Measurements from ENCODE around the gene SLC33A1. TPM values are rescaled to one million over a fixed set of nuclear protein-coding genes. Genes with fewer than 3 reads are reported as not detected.
A peak's percentile ranks its signal among the peaks of the same experiment; 100 is the strongest.

Gene SLC33A1
- total and polyA plus RNA-seq, 10 of the 15 experiments (the other 5 are each of a cell fraction or from before 2014, with no cell fraction given): 6.4 to 25.2 (median 19.8) TPM

DNA sequence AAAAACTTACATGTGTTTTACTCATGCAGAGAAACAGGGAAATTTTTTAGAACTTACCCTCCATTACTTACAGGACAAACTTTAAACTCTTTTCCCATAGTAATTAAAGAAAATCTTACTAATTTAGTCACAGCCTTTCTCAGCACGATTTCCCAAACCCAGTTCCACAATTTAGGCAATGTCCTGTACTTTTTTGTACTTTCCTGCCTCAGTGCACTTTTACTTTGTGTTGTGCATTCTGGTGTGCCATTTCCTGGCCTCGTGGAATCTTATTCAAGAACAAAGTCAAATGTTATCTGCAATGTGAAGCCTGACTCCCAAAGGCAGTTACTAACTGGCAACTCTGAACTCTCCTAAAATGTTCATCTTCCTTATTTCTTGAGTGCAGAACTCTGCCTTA is 1.9 kb downstream of the SLC33A1 start:
- in situ Hi-C loops (cut with MboI): no loop called here
- ChIA-PET POLR2A (interaction anchor here (0.5 to 2.6 kb wide), 3 partner anchors 9 to 27 kb away, joined by 3 to 22 read pairs (median 20); partner anchors contain the start of gene GMPS), CTCF (interaction anchor here (0.7 to 5.7 kb wide), 4 partner anchors 9 to 46 kb away, joined by 3 to 52 read pairs (median 6); partner anchors contain the start of gene C3orf33)
- TF ChIP-seq, protein P1, sequence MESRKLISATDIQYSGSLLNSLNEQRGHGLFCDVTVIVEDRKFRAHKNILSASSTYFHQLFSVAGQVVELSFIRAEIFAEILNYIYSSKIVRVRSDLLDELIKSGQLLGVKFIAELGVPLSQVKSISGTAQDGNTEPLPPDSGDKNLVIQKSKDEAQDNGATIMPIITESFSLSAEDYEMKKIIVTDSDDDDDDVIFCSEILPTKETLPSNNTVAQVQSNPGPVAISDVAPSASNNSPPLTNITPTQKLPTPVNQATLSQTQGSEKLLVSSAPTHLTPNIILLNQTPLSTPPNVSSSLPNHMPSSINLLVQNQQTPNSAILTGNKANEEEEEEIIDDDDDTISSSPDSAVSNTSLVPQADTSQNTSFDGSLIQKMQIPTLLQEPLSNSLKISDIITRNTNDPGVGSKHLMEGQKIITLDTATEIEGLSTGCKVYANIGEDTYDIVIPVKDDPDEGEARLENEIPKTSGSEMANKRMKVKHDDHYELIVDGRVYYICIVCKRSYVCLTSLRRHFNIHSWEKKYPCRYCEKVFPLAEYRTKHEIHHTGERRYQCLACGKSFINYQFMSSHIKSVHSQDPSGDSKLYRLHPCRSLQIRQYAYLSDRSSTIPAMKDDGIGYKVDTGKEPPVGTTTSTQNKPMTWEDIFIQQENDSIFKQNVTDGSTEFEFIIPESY (IDR thresholded peaks at IDR 0.05): no peak
- TF ChIP-seq RFX5 (IDR thresholded peaks at IDR 0.05; ENCODE audit: low read depth, low read length) (no peak), BHLHE40 (IDR thresholded peaks at IDR 0.05; ENCODE audit: borderline replicate concordance in 1 of 2, low read depth in 2 of 2, low read length in 1 of 2) (no peak), SMAD5 (IDR thresholded peaks at IDR 0.05; ENCODE audit: low read depth) (no peak), ZNF217 (IDR thresholded peaks at IDR 0.05) (no peak), MEF2A (IDR thresholded peaks at IDR 0.05; ENCODE audit: insufficient read depth, low read depth, low read length) (no peak), ZBTB40 (IDR thresholded peaks at IDR 0.05; ENCODE audit: borderline replicate concordance) (no peak), SIN3A (IDR thresholded peaks at IDR 0.05; ENCODE audit: low read depth, low read length) (no peak), GABPA (IDR thresholded peaks at IDR 0.05; ENCODE audit: low read depth) (no peak), FOXM1 (IDR thresholded peaks at IDR 0.05; ENCODE audit: low read depth, low read length) (no peak), IRF3 (IDR thresholded peaks at IDR 0.05) (no peak), MEF2B (IDR thresholded peaks at IDR 0.05; ENCODE audit: partially characterized antibody, poor library complexity, severe bottlenecking) (no peak), JUNB (IDR thresholded peaks at IDR 0.05) (no peak), ATF7 (IDR thresholded peaks at IDR 0.05; ENCODE audit: low read depth) (no peak)
- TF ChIP-seq, protein P2, sequence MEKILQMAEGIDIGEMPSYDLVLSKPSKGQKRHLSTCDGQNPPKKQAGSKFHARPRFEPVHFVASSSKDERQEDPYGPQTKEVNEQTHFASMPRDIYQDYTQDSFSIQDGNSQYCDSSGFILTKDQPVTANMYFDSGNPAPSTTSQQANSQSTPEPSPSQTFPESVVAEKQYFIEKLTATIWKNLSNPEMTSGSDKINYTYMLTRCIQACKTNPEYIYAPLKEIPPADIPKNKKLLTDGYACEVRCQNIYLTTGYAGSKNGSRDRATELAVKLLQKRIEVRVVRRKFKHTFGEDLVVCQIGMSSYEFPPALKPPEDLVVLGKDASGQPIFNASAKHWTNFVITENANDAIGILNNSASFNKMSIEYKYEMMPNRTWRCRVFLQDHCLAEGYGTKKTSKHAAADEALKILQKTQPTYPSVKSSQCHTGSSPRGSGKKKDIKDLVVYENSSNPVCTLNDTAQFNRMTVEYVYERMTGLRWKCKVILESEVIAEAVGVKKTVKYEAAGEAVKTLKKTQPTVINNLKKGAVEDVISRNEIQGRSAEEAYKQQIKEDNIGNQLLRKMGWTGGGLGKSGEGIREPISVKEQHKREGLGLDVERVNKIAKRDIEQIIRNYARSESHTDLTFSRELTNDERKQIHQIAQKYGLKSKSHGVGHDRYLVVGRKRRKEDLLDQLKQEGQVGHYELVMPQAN (conservative IDR thresholded peaks at IDR 0.05): no peak

More for the DNA sequence above, 1.9 kb downstream of the SLC33A1 start:
- H3K4me2 ChIP-seq (ENCODE audit: control insufficient read depth, insufficient read depth): peak overlapping the region; percentile 95
- peaks cover 65% of the 10 kb centered on the region for H3K79me2 ChIP-seq (ENCODE audit: control insufficient read depth, insufficient read depth, low read length)
- SMC1A ChIA-PET (ENCODE audit: uncharacterized antibody, unreplicated experiment): interaction anchor here (1.0 to 2.4 kb wide), 10 partner anchors 9 to 46 kb away, joined by 3 to 23 read pairs (median 4); partner anchors contain the start of gene C3orf33
- peak overlapping the region; percentile 88 for H3K9ac ChIP-seq (ENCODE audit: control insufficient read depth, insufficient read depth, low read length)
- FAIRE-seq (no peak), DNase-seq (ENCODE audit: low read depth, low spot score) (no peak), ATAC-seq (no peak)
- no peaks in the 10 kb centered on the region for H3K4me1 ChIP-seq (ENCODE audit: control insufficient read depth, insufficient read depth, low read length)
- whole genome bisulfite sequencing (ENCODE audit: insufficient coverage, insufficient replicate concordance, low lambda C conversion rate, missing lambda C conversion rate): 0% methylated on average over 2 of the region's 2 CpGs
- peak overlapping the region; percentile 84 for H3K4me3 ChIP-seq
- H3K9me3 ChIP-seq (replicated peaks; ENCODE audit: control insufficient read depth, insufficient read depth, low read length): no peaks in the 10 kb centered on the region; the same call in 2 of the 3 replicates
- RAD21 ChIA-PET (ENCODE audit: unreplicated experiment): interaction anchor here (1.3 to 3.0 kb wide), 4 partner anchors 9 to 46 kb away, joined by 5 to 21 read pairs (median 16); partner anchors contain the start of genes C3orf33 and GMPS
- H3K27me3 ChIP-seq (replicated peaks in 1 of 2; ENCODE audit: control insufficient read depth in 2 of 2, insufficient read depth in 2 of 2, low read length in 1 of 2): no peaks in the 10 kb centered on the region
- H4K20me1 ChIP-seq (ENCODE audit: control insufficient read depth, insufficient read depth): no peaks in the 10 kb centered on the region
- BruUV-seq (replicated peaks): no TSS peak
- H3K36me3 ChIP-seq (ENCODE audit: control insufficient read depth in 2 of 2, insufficient read depth in 2 of 2, low read length in 1 of 2): peaks cover 0 to 6% of the 10 kb centered on the region in 2 experiments; a peak in 1 of 4 replicates
- intact Hi-C loops (cut with micrococcal nuclease; ENCODE audit: unreplicated experiment): loop anchor here (5.0 kb wide), 1 partner anchor 100 kb away; no protein-coding TSS in a partner anchor
- peak overlapping the region; percentile 84; the same call in 1 of the 2 replicates for H3K27ac ChIP-seq (ENCODE audit: control insufficient read depth, insufficient read depth)
- H2AFZ ChIP-seq (ENCODE audit: control insufficient read depth, low read depth, low read length): no peak overlapping the region

All from GM12878 (cell line).